ENCODE measurements around the gene CAMTA1.

DNA sequence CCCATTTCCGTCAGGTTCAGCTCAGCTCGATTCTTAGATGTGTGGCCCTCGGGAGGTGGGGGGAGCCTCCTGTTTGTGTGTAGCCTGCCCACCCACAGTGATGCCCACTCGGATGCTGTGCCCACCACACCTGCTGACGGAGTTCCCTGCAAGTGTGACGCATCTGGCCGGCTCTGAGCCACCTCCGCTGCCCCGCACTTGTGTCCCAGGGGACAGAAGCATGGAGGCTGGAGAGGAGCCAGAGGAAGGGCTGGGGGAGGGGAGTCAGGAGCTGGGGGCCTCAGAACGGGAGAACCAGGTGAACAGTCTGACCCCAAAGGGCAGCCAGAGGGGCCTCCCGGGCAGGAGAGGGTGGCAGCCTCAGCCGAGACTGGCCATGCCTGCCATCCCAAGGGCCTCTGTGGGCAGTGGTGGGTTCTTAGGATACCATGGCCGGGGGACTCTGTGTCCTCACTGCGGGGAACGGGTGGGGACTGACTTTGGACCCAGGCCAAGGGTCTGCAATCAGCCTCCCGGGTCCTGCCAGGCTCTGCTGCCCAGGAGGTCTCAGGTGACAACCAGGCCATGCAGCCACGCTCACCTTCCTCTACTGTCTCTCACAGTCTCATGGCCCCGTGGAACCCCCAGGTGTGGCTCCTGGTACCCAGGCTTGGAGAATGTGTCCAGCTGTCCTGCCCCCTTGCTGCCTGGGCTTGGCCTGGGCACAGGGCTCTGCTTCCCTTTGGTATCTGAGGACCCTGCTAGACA lies 718.6 kb downstream of the CAMTA1 start:
- TF ChIP-seq TAF1 (conservative IDR thresholded peaks at IDR 0.05), result no peak
- TF ChIP-seq, protein P1, sequence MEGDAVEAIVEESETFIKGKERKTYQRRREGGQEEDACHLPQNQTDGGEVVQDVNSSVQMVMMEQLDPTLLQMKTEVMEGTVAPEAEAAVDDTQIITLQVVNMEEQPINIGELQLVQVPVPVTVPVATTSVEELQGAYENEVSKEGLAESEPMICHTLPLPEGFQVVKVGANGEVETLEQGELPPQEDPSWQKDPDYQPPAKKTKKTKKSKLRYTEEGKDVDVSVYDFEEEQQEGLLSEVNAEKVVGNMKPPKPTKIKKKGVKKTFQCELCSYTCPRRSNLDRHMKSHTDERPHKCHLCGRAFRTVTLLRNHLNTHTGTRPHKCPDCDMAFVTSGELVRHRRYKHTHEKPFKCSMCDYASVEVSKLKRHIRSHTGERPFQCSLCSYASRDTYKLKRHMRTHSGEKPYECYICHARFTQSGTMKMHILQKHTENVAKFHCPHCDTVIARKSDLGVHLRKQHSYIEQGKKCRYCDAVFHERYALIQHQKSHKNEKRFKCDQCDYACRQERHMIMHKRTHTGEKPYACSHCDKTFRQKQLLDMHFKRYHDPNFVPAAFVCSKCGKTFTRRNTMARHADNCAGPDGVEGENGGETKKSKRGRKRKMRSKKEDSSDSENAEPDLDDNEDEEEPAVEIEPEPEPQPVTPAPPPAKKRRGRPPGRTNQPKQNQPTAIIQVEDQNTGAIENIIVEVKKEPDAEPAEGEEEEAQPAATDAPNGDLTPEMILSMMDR (IDR thresholded peaks at IDR 0.05; ENCODE audit: low read depth, low read length, missing input control), result no peak
- TF ChIP-seq MAX (IDR thresholded peaks at IDR 0.05), result no peak
- no peak for TF ChIP-seq EGR1 (IDR thresholded peaks at IDR 0.05; ENCODE audit: low read depth in 2 of 2)
- TF ChIP-seq, protein P2, sequence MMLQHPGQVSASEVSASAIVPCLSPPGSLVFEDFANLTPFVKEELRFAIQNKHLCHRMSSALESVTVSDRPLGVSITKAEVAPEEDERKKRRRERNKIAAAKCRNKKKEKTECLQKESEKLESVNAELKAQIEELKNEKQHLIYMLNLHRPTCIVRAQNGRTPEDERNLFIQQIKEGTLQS (IDR thresholded peaks at IDR 0.05), result no peak
- no peak for TF ChIP-seq ZBTB33 (IDR thresholded peaks at IDR 0.05)

Measured in liver (tissue), 3 donors.